ENCODE data around the gene LMTK3. TPM values are rescaled to one million over a fixed set of nuclear protein-coding genes. Genes with fewer than 3 reads are reported as not detected.

Gene LMTK3
- total and polyA plus RNA-seq, 9 of the 15 experiments (the other 6 are each of a cell fraction or from before 2014, with no cell fraction given): 0.35 to 12.3 (median 2.0) TPM; not detected in 2

DNA sequence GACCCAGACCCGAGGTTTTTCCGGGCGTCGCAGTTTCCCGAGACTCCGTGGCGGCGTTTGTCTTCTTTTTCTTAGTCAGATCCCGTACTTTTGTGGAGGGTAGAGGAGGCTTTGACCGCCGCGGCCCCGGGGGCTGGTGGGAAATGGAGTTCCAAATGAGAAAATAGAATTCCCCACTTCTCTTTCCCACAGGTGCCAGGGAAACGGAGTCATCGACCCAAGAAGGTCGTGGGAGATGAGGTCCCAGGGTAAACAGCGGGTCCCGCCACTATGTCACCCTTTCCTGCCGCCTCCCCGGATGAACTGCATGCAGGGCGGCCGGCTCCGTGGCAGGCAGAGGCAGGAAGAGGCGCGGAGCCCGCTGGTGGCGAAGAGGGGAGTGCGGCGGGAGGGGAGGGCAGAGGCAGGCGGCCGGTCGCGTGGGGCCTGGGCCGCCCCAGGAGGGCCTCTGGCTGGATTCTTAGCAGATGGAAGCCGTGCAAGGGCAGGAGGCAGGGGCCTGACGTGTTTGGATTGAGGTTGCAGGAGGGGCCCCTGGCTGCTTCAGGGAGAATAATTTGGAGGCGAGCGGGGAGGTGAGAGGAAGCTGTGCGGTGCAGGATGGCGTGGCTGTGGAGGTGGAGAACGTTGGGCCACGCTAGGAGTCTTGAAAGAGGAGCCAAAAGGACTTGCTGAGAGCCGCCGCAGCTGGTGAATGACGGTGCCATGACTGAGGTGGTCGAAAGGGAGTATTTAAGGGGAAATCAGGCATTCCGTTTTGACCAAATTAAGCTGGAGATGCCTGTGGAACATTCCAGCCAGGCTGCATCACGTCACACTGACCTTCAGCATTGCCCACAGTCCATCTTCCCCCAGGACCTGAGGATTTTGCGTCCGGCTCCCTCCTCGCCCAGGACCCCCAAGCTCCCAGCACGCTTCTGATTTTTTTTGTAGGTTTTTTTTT is 30.8 kb downstream of the LMTK3 start:
- BruUV-seq (replicated peaks): no TSS peak
- H3K4me2 ChIP-seq (ENCODE audit: insufficient read depth, low read length): no peak overlapping the region
- TF ChIP-seq POLR2AphosphoS5 (IDR thresholded peaks at IDR 0.05; ENCODE audit: control insufficient read depth, insufficient read depth, low read depth, low read length) (0 out of 2 replicates have a peak, but pooled peaks have one; percentile 10), HES1 (IDR thresholded peaks at IDR 0.05; ENCODE audit: low read depth) (no peak), ZNF146 (CRISPR knock-in tag; IDR thresholded peaks at IDR 0.05; ENCODE audit: unreplicated experiment) (no peak), RBFOX2 (IDR thresholded peaks at IDR 0.05; ENCODE audit: low read depth, low read length) (peak; percentile 64), SRF (CRISPR knock-in tag; IDR thresholded peaks at IDR 0.05) (no peak), POLR2A (conservative IDR thresholded peaks at IDR 0.05) (peak; percentile 38; the same call in 1 of the 2 replicates), ZBTB33 (CRISPR knock-in tag; IDR thresholded peaks at IDR 0.05) (0 out of 2 replicates have a peak, but pooled peaks have one; percentile 11), POLR2G (IDR thresholded peaks at IDR 0.05; ENCODE audit: low read depth, low read length) (peak; percentile 77), ZNF644 (tag; IDR thresholded peaks at IDR 0.05; ENCODE audit: low read depth) (no peak), RUNX1 (IDR thresholded peaks at IDR 0.05; ENCODE audit: low read depth) (no peak)
- TF ChIP-seq, protein P1, sequence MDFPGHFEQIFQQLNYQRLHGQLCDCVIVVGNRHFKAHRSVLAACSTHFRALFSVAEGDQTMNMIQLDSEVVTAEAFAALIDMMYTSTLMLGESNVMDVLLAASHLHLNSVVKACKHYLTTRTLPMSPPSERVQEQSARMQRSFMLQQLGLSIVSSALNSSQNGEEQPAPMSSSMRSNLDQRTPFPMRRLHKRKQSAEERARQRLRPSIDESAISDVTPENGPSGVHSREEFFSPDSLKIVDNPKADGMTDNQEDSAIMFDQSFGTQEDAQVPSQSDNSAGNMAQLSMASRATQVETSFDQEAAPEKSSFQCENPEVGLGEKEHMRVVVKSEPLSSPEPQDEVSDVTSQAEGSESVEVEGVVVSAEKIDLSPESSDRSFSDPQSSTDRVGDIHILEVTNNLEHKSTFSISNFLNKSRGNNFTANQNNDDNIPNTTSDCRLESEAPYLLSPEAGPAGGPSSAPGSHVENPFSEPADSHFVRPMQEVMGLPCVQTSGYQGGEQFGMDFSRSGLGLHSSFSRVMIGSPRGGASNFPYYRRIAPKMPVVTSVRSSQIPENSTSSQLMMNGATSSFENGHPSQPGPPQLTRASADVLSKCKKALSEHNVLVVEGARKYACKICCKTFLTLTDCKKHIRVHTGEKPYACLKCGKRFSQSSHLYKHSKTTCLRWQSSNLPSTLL (IDR thresholded peaks at IDR 0.05): no peak
- TF ChIP-seq, protein P2, sequence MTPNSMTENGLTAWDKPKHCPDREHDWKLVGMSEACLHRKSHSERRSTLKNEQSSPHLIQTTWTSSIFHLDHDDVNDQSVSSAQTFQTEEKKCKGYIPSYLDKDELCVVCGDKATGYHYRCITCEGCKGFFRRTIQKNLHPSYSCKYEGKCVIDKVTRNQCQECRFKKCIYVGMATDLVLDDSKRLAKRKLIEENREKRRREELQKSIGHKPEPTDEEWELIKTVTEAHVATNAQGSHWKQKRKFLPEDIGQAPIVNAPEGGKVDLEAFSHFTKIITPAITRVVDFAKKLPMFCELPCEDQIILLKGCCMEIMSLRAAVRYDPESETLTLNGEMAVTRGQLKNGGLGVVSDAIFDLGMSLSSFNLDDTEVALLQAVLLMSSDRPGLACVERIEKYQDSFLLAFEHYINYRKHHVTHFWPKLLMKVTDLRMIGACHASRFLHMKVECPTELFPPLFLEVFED (CRISPR knock-in tag; conservative IDR thresholded peaks at IDR 0.05): 0 out of 2 replicates have a peak, but pooled peaks have one; percentile 17
- H3K9me3 ChIP-seq (replicated peaks; ENCODE audit: control insufficient read depth, insufficient read depth, low read depth, low read length): no peaks in the 10 kb centered on the region
- no peak for FAIRE-seq
- H3K9ac ChIP-seq (ENCODE audit: insufficient read depth in 1 of 2, low read depth in 2 of 2, low read length in 2 of 2): no peak overlapping the region
- H3K36me3 ChIP-seq (ENCODE audit: control insufficient read depth, insufficient read depth, low read length): peaks cover 34% of the 10 kb centered on the region; the same call in 1 of the 3 replicates
- no peaks in the 10 kb centered on the region for H3K27me3 ChIP-seq (ENCODE audit: control insufficient read depth in 2 of 2, insufficient read depth in 2 of 2, low read length in 2 of 2)
- in situ Hi-C loops (cut with MboI) (no loop called here), intact Hi-C loops (cut with micrococcal nuclease) (no loop called here)
- ChIA-PET POLR2A (interaction anchor here (0.6 to 1.7 kb wide), 4 partner anchors 8 to 12 kb away, joined by 3 to 7 read pairs (median 4); no protein-coding TSS in a partner anchor), CTCF (ENCODE audit: low intra/inter-chr PET ratio) (no interaction called here)
- ATAC-seq: peak; percentile 16
- no peak overlapping the region for H3K4me3 ChIP-seq
- DNase-seq (ENCODE audit: extremely low read depth in 1 of 4, low spot score in 3 of 4): no peak
- no peak overlapping the region for H2AFZ ChIP-seq (ENCODE audit: low read depth, low read length)
- H3K27ac ChIP-seq (ENCODE audit: extremely low read depth, low read depth, low read length): no peak overlapping the region
- H3K9me1 ChIP-seq (ENCODE audit: control insufficient read depth, insufficient read depth, low read length): no peaks in the 10 kb centered on the region
- 91% methylated on average over 38 of the region's 52 CpGs for WGBS (ENCODE audit: insufficient coverage, low coverage, missing lambda C conversion rate)
- H3K4me1 ChIP-seq (replicated peaks in 1 of 2; ENCODE audit: control insufficient read depth in 2 of 2, insufficient read depth in 2 of 2, low read length in 2 of 2): peaks cover 0 to 19% of the 10 kb centered on the region in 2 experiments; a peak in 2 of 5 replicates
- H3K79me2 ChIP-seq (ENCODE audit: control insufficient read depth, insufficient read depth, low read length): no peaks in the 10 kb centered on the region
- 0 out of 2 replicates have a peak, but pooled peaks cover under 1% of the 10 kb centered on the region for H4K20me1 ChIP-seq (replicated peaks; ENCODE audit: control insufficient read depth, insufficient read depth, low read length)
